Measurements from ENCODE around the gene RPL7L1. TPM values are rescaled to one million over a fixed set of nuclear protein-coding genes. Genes with fewer than 3 reads are reported as not detected.

Gene RPL7L1
- total and polyA plus RNA-seq, 2 of the 13 experiments (the other 11 are each of a cell fraction or from before 2014, with no cell fraction given), result 51.6 to 179 TPM

DNA sequence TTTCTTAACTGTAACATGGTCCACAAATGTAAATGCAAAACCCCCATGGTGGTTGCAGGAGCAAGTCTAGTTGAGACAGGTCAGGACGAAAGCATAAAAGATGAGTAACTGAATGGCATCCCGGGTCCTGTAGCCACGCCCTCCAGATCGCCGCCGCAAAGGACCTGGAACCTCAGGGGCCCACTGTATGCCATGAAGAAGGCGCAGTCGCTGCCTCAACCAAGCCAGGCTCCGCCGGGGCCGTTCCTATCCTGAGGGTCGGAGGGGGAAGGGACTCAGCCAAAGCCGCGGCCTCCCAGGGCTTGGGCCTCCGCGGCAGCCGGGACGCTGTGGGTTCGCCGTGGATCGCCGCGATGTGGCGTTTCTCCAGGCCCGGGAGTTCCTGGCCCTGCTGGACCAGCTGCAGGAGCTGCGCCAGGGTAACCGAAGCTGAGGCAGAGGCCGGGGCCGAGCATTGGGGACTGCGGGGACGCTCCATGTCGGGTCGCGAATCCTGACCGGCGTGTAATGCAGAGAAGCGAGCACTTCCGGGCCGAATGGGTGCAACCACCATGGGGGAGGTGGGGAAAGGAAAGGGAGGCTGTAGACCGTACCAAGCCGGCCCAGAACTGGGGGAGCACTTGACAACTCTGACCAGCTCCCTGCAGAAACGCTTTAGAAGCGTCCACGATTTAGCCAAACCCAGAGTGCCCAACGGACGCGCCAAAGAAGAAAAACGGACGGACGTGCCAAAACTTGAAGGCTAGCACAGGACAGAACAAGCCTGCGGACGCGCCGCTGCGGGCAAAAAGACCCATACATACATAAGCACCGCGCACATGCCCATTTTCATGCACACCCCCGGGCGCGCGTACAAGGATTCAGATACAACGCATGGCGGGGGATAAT, 11.1 kb downstream of the RPL7L1 start (continued):
- TF ChIP-seq KLF16 (CRISPR knock-in tag; IDR thresholded peaks at IDR 0.05) (peak in 1 of 2 experiments; percentile 80; a peak in 2 of 4 replicates), ZNF749 (CRISPR knock-in tag; IDR thresholded peaks at IDR 0.05; ENCODE audit: borderline replicate concordance) (peak; percentile 75; the same call in 1 of the 2 replicates), ZNF790 (CRISPR knock-in tag; IDR thresholded peaks at IDR 0.05; ENCODE audit: borderline replicate concordance) (peak; percentile 98; the same call in 1 of the 2 replicates), TBX2 (CRISPR knock-in tag; IDR thresholded peaks at IDR 0.05; ENCODE audit: borderline replicate concordance) (peak; percentile 90), PAWR (CRISPR knock-in tag; IDR thresholded peaks at IDR 0.05; ENCODE audit: borderline replicate concordance) (peak; percentile 76; the same call in 1 of the 2 replicates), FOXK1 (CRISPR knock-in tag; IDR thresholded peaks at IDR 0.05; ENCODE audit: borderline replicate concordance, low read depth) (peak; percentile 78; the same call in 1 of the 2 replicates), ZNF460 (CRISPR knock-in tag; IDR thresholded peaks at IDR 0.05; ENCODE audit: borderline replicate concordance) (peak; percentile 83), FOXK2 (IDR thresholded peaks at IDR 0.05) (peak; percentile 97), RFXANK (CRISPR knock-in tag; IDR thresholded peaks at IDR 0.05) (no peak), CAMTA2 (CRISPR knock-in tag; IDR thresholded peaks at IDR 0.05; ENCODE audit: borderline replicate concordance) (peak; percentile 68; the same call in 1 of the 2 replicates), ZNF766 (CRISPR knock-in tag; IDR thresholded peaks at IDR 0.05; ENCODE audit: borderline replicate concordance) (0 out of 2 replicates have a peak, but pooled peaks have one; percentile 24), ZNF10 (CRISPR knock-in tag; IDR thresholded peaks at IDR 0.05; ENCODE audit: borderline replicate concordance, low read depth) (no peak), SALL1 (CRISPR knock-in tag; IDR thresholded peaks at IDR 0.05) (peak; percentile 96), ZNF563 (CRISPR knock-in tag; IDR thresholded peaks at IDR 0.05) (peak; percentile 97), HMG20A (CRISPR knock-in tag; IDR thresholded peaks at IDR 0.05; ENCODE audit: borderline replicate concordance) (no peak), DNMT1 (CRISPR knock-in tag; IDR thresholded peaks at IDR 0.05) (peak; percentile 86; the same call in 1 of the 2 replicates), ZBTB1 (CRISPR knock-in tag; IDR thresholded peaks at IDR 0.05; ENCODE audit: borderline replicate concordance) (no peak; the same call in 1 of the 2 replicates), SMYD3 (CRISPR knock-in tag; IDR thresholded peaks at IDR 0.05) (peak; percentile 99), CCAR2 (optimal IDR thresholded peaks at IDR 0.05; ENCODE audit: low read depth, low read length) (no peak), ATM (IDR thresholded peaks at IDR 0.05; ENCODE audit: borderline replicate concordance) (no peak)
- TF ChIP-seq, protein P1, sequence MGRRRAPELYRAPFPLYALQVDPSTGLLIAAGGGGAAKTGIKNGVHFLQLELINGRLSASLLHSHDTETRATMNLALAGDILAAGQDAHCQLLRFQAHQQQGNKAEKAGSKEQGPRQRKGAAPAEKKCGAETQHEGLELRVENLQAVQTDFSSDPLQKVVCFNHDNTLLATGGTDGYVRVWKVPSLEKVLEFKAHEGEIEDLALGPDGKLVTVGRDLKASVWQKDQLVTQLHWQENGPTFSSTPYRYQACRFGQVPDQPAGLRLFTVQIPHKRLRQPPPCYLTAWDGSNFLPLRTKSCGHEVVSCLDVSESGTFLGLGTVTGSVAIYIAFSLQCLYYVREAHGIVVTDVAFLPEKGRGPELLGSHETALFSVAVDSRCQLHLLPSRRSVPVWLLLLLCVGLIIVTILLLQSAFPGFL (CRISPR knock-in tag; IDR thresholded peaks at IDR 0.05), result no peak
- TF ChIP-seq, protein P2, sequence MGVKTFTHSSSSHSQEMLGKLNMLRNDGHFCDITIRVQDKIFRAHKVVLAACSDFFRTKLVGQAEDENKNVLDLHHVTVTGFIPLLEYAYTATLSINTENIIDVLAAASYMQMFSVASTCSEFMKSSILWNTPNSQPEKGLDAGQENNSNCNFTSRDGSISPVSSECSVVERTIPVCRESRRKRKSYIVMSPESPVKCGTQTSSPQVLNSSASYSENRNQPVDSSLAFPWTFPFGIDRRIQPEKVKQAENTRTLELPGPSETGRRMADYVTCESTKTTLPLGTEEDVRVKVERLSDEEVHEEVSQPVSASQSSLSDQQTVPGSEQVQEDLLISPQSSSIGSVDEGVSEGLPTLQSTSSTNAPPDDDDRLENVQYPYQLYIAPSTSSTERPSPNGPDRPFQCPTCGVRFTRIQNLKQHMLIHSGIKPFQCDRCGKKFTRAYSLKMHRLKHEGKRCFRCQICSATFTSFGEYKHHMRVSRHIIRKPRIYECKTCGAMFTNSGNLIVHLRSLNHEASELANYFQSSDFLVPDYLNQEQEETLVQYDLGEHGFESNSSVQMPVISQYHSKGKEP (CRISPR knock-in tag; IDR thresholded peaks at IDR 0.05), result peak; percentile 59; the same call in 1 of the 2 replicates
- TF ChIP-seq, protein P3, sequence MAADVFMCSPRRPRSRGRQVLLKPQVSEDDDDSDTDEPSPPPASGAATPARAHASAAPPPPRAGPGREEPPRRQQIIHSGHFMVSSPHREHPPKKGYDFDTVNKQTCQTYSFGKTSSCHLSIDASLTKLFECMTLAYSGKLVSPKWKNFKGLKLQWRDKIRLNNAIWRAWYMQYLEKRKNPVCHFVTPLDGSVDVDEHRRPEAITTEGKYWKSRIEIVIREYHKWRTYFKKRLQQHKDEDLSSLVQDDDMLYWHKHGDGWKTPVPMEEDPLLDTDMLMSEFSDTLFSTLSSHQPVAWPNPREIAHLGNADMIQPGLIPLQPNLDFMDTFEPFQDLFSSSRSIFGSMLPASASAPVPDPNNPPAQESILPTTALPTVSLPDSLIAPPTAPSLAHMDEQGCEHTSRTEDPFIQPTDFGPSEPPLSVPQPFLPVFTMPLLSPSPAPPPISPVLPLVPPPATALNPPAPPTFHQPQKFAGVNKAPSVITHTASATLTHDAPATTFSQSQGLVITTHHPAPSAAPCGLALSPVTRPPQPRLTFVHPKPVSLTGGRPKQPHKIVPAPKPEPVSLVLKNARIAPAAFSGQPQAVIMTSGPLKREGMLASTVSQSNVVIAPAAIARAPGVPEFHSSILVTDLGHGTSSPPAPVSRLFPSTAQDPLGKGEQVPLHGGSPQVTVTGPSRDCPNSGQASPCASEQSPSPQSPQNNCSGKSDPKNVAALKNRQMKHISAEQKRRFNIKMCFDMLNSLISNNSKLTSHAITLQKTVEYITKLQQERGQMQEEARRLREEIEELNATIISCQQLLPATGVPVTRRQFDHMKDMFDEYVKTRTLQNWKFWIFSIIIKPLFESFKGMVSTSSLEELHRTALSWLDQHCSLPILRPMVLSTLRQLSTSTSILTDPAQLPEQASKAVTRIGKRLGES (CRISPR knock-in tag; IDR thresholded peaks at IDR 0.05; ENCODE audit: borderline replicate concordance), result no peak
